Progenitor cell of endocrine pancreas (in vitro differentiated cells): Measurements from ENCODE around the gene ANKS1B. TPM values are rescaled to one million over a fixed set of nuclear protein-coding genes. Genes with fewer than 3 reads are reported as not detected.

Experiments
- DNase-seq: peaks from one replicate; pipeline ENCODE4 v3.0.0; 2021; ENCODE audit warnings: low spot score; ENCODE audit not compliant: unreplicated experiment
- H3K27ac Mint-ChIP-seq: 2 replicates; pipeline ENCODE4 v1.8.0; 2021; ENCODE audit warnings: mild to moderate bottlenecking, moderate library complexity, mixed read lengths
- H3K27me3 Mint-ChIP-seq: 2 replicates; pipeline ENCODE4 v1.8.0; 2021; ENCODE audit warnings: mixed read lengths
- H3K36me3 Mint-ChIP-seq: 2 replicates; pipeline ENCODE4 v1.8.0; 2022; ENCODE audit warnings: mixed read lengths; ENCODE audit not compliant: insufficient read depth
- H3K4me1 Mint-ChIP-seq: 2 replicates; pipeline ENCODE4 v1.8.0; 2021; ENCODE audit warnings: low read depth, mixed read lengths
- H3K4me3 Mint-ChIP-seq: 2 replicates; pipeline ENCODE4 v1.8.0; 2021; ENCODE audit warnings: low read depth, mild to moderate bottlenecking, moderate library complexity, mixed read lengths
- H3K9me3 Mint-ChIP-seq: 2 replicates; pipeline ENCODE4 v1.8.0; 2021; ENCODE audit warnings: low read depth, mixed read lengths
- total RNA-seq: library from RNA; stranded (reverse); gene quantifications from 2 replicates; pipeline ENCODE4 v1.2.1, GENCODE V29; 2021
- TF ChIP-seq, protein P1 (sequence below): fragments of 200-600 bp; sonication (generic); IDR thresholded peaks from one replicate; pipeline ENCODE4 v1.5.0; 2021; ENCODE audit warnings: antibody characterized with exemption, mild to moderate bottlenecking; ENCODE audit not compliant: unreplicated experiment

Gene ANKS1B
- total RNA-seq, 1 donor from 2014 or later, result 10.1 TPM

DNA sequence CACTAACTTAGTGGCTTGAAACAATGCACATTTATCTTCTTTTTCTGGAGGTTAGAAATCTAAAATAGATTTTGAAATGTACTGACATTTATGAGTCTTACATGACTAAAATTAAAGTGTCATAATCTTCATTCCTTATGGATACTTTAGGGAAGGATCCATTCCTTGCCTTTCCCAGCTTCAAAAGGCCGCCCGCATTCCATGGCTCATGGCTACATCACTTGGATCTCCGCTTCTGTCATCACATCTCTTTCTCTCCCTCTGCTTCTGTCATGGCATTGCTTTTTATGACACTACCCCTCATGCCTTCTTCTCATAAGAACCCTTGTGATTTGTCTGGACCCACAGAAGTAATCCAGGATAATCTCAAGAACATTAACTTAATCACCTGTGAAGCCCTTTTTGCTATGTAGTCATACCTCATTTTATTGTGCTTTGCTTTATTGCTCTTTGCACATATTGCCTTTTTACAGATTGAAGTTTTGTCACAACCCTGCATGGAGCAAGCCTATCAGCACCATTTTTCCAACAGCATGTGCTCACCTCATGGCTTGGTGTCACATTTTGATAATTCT is 270.7 kb downstream of the ANKS1B start:
- peaks cover 7% of the 10 kb centered on the region for H3K27me3 Mint-ChIP-seq
- H3K9me3 Mint-ChIP-seq, result peaks cover 9% of the 10 kb centered on the region
- TF ChIP-seq, protein P1, sequence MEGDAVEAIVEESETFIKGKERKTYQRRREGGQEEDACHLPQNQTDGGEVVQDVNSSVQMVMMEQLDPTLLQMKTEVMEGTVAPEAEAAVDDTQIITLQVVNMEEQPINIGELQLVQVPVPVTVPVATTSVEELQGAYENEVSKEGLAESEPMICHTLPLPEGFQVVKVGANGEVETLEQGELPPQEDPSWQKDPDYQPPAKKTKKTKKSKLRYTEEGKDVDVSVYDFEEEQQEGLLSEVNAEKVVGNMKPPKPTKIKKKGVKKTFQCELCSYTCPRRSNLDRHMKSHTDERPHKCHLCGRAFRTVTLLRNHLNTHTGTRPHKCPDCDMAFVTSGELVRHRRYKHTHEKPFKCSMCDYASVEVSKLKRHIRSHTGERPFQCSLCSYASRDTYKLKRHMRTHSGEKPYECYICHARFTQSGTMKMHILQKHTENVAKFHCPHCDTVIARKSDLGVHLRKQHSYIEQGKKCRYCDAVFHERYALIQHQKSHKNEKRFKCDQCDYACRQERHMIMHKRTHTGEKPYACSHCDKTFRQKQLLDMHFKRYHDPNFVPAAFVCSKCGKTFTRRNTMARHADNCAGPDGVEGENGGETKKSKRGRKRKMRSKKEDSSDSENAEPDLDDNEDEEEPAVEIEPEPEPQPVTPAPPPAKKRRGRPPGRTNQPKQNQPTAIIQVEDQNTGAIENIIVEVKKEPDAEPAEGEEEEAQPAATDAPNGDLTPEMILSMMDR, result no peak
- no peak overlapping the region for H3K27ac Mint-ChIP-seq
- H3K4me3 Mint-ChIP-seq, result no peak overlapping the region
- H3K36me3 Mint-ChIP-seq, result peaks cover 2% of the 10 kb centered on the region
- DNase-seq, result no peak
- no peaks in the 10 kb centered on the region for H3K4me1 Mint-ChIP-seq

DNA sequence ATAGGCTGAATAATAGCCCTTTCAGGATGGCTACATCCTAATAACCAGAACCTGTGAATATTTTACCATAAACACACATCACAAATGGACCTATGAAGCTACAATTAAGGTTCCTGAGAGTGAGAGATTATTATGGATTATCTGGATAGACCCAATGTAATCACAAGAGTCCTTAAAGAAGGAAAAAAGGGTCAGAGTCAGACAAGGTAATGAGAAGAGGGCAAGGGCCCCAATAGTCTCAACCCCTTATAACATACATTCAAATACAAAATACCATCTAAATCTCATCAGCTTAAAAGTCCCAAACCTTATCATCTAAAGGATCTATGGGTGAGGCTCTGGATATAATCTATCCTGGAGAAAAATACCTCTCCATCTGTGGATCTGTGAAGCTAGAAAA is 272.5 kb downstream of the ANKS1B start:
- Mint-ChIP-seq H3K4me3 (no peak overlapping the region), H3K36me3 (peaks cover 2% of the 10 kb centered on the region), H3K9me3 (peaks cover 9% of the 10 kb centered on the region), H3K4me1 (no peaks in the 10 kb centered on the region), H3K27ac (no peak overlapping the region), H3K27me3 (peaks cover 7% of the 10 kb centered on the region)
- no peak for DNase-seq
- TF ChIP-seq, protein P1, result no peak

DNA sequence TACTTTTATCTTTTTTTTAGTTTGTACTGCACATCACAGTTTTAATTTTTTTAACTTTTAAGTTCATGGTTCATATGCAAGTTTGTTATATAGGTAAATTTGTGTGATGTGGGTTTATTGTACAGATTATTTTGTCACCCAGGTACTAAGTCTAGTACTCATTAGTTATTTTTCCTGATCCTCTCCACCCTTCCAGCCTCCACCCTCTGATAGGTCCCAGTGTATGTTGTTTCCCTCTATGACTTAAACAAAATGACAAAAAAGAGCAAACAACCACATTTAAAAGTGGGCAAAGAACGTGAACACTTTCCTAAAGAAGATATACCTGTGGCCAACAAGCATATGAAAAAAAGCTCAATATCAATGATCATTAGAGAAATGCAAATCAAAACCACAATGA is 273.5 kb downstream of the ANKS1B start:
- H3K9me3 Mint-ChIP-seq, result peaks cover 9% of the 10 kb centered on the region
- H3K36me3 Mint-ChIP-seq, result peaks cover 2% of the 10 kb centered on the region
- no peak overlapping the region for H3K27ac Mint-ChIP-seq
- no peaks in the 10 kb centered on the region for H3K27me3 Mint-ChIP-seq
- TF ChIP-seq, protein P1, result no peak
- H3K4me1 Mint-ChIP-seq, result no peaks in the 10 kb centered on the region
- DNase-seq, result no peak
- no peak overlapping the region for H3K4me3 Mint-ChIP-seq

DNA sequence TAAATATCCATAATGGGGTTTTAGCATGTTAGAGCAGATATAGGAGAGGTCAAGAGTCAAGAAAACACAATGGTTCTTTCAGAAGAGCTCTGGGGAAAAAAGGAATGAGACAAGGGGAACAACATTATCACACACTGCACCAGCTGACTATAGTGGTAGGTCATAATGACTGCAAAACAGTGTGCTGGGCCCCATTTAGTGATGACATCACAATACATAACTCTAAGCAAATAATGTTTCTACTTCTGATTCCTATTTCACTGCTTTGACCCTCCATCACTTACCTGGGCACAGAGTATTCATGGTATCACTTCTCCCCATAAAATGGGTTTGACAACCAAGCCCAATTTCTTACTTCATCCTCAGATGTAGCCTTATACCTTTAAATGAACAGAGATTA is 275.1 kb downstream of the ANKS1B start:
- H3K36me3 Mint-ChIP-seq, result peaks cover 2% of the 10 kb centered on the region
- H3K4me1 Mint-ChIP-seq, result no peaks in the 10 kb centered on the region
- DNase-seq, result no peak
- TF ChIP-seq, protein P1, result no peak
- H3K27ac Mint-ChIP-seq, result no peak overlapping the region
- H3K4me3 Mint-ChIP-seq, result no peak overlapping the region
- H3K27me3 Mint-ChIP-seq, result no peaks in the 10 kb centered on the region
- H3K9me3 Mint-ChIP-seq, result peaks cover 9% of the 10 kb centered on the region

DNA sequence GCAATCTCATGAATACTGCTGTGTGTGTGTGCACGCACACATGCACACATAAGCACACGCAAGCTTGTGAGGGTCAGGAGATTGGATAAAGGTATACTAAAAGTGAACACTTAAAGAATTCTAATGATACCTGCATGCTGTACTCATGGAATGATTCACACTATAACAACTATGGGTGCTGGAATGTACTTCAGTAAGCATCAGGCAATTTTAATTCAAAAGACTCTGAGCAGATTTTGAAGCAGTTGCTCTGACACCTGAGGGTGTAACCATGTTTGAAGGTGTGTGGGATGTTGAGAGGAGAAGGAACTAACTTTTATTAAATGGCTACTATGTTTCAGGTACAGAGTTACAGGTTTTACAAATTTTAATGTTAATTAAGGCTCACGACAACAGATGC is 275.6 kb downstream of the ANKS1B start:
- H3K4me1 Mint-ChIP-seq, result no peaks in the 10 kb centered on the region
- no peaks in the 10 kb centered on the region for H3K27me3 Mint-ChIP-seq
- TF ChIP-seq, protein P1, result no peak
- peaks cover 9% of the 10 kb centered on the region for H3K9me3 Mint-ChIP-seq
- H3K36me3 Mint-ChIP-seq, result peaks cover 2% of the 10 kb centered on the region
- no peak for DNase-seq
- H3K4me3 Mint-ChIP-seq, result no peak overlapping the region
- H3K27ac Mint-ChIP-seq, result no peak overlapping the region
